MM.1S (cell line): ENCODE measurements around the gene SERPINA12.

Experiments
- CTCF ChIP-seq: fragments of 300-600 bp; sonication (generic); IDR thresholded peaks from 2 replicates; pipeline ENCODE4 v1.5.1; 2016; ENCODE audit warnings: antibody characterized with exemption, low read length, mixed read lengths
- EZH2 ChIP-seq: fragments of 300-600 bp; sonication (generic); optimal IDR thresholded peaks from 2 replicates; pipeline ENCODE3; 2017; ENCODE audit warnings: low read depth, mild to moderate bottlenecking, antibody characterized with exemption, low read length, mixed read lengths
- EZH2phosphoT487 ChIP-seq: fragments of 300-600 bp; sonication (generic); IDR thresholded peaks from 2 replicates; pipeline ENCODE4 v1.6.1; 2018; ENCODE audit warnings: antibody characterized with exemption, low read length

DNA sequence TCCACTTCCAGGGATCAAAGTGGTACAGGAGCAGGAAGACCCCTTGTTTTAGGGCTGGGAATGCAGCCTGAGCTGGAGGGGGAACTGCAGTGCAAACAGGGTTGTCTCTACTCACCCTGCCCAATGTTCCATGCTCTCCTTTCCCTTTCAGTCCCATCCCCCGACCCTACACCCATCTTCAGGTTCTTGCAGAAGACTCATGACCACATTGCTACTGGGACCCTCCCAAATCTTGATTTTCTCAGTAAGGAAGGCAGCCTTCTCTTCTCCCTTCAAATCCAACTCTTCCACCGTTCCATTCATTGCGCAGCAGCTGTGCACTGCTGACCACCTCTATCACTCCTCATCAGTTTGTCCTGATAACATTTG is 58.6 kb downstream of the SERPINA12 start:
- TF ChIP-seq CTCF (no peak), EZH2 (no peak), EZH2phosphoT487 (no peak)
